ENCODE data around the gene PLK5.

Gene PLK5

DNA sequence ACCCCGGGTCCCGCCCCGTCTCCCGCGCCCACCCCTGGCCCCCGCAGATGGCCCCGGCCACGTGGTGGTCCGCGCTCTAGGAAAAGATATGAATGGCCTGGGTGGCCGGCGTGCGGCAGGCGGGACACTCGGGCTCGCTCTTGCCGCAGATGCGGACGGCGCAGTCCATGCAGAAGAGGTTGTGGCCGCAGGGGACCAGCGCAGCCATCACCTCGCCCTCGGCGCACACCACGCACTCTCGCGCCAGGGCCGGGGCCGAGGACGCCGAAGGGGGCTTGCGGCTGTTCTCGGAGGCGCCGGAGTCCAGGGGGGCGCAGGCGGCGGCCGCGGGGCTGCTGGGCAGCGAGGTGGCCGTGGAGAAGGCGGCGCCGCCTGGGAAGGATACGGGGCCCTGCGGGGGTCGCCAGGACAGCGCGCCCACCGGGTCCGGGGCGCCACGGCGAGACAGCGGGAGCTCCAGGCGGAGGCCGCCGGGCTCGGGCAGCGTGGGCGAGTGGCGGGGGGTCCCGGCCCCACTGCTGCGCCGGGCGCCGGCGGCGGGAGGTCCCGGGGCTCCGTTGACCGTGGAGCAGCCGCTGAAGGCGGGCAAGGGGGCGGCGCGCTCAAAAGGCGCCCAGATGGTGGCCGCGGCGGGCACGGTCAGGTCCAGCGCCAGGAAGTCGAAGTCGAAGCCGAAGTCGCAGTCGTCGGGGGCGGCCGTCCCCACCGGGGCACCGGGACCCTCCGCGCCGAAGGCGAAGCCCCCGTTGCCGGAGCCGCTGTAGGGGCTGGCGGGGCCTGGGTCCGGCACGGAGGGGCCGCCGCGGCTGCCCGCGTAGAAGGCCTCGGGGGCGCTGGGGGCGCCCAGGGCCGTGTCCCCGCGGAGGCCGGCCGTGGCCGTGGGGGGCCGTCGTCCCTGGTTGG, 31.9 kb downstream of the PLK5 start:
- no peak for DNase-seq (ENCODE audit: low spot score)

DNA sequence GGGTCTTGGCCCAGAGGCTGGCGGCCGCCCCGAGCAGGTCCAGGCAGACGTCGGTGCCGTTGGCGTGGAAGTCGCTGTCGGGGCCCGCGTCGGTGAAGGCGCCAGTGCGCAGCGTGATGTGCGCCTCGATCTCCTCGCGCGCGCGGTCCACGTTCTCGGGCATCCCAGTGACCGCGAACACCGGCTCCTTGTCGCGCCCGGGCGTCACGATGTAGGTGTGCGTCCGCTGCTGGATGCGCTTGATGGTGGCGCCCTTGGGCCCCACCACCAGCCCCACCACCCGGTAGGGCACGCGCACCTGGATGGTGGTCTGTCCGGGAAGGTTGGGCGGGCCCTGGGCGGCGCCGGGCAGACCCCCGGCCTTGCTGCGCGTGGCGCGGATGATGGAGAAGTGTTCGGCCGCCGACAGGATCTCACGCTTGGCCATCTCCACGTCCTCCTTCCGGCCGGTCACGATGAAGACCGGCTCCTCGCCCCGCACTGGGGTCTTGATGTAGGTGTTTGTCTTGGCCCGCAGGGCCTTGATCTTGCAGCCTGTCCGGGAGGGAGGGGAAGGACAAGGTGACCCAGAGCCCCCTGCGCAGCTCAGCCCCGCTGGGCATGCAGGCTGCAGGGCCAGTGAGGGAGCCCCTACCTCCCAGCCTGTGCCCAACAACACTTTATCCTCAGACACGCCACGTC, 32.7 kb downstream of the PLK5 start:
- no peak for DNase-seq (ENCODE audit: low spot score)

DNA sequence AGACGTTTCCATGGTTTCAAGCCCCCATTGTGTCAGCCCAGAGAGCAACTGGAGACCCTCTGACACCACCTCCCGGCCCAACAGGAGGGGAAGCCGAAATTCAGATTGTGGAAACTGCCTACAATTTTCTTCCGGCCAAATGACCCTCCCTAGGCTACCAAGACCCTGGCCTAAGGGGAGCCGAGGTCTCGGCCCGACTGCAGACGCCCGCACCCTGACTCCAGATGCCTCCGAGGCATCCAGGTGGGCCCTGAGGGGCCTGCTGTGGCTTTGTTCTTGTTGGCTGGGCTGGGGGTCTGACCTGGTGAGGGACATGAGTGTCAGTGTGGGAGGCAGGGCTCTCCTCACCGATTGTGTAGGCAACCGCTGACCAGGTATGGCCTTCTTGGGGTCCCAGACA, 34.7 kb downstream of the PLK5 start:
- DNase-seq (ENCODE audit: low spot score), result no peak

DNA sequence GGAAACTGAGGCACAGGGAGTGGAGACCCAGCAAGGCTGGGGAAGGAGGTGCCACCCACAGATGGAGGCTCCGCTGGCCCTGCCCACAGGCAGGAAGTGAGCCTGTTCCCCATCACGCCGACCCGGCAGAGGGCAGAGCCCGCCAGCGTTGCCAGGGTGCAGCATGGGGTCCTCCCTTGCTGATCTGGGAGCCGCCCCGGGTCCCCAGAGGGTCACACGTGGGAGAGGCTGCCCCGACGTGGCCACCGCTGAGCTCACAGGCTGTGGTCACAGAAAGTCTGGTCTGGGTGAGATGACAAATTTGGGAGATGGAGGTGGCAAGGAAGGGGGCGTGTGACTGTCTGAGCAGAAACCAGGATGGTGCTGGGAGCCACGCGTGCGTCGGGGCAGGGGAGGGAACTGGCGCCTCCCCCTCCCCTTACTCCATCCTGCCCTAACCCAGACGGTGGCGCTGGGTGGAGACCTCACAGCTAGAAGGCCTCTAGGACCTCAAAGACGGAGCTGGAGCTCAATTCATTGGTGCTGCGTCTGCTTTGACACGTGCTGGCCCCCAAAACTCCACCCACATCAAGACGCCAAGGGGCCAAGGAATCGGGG, 36.5 kb downstream of the PLK5 start:
- DNase-seq (ENCODE audit: low spot score), result no peak

DNA sequence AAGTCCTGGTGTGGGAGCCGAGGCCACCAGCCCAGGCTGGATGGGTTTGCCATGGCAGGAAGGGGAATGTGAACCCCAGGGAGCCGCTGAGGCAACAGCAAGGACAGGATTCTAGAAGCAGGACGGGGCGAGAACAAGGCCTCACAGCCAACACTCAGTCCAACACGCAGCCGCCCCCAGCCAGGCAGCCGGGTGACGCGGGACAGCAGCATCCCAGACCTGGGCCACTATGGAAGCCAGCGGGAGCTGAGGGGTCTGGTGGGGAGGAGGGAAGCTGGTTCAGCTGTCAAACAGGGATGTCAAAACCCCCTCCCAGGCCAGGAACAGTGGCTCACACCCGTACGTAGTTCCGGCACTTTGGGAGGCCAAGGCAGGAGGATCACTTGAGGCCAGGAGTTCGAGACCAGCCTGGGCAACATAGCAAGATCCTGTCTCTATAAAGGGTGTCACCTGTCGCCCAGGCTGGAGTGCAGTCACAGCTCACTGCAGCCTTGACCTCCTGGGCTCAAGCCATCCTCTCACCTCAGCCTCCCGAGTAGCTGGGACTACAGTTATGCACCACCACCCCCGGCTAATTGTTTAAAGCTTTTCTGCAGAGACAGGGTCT, 37.5 kb downstream of the PLK5 start:
- no peak for DNase-seq (ENCODE audit: low spot score)

DNA sequence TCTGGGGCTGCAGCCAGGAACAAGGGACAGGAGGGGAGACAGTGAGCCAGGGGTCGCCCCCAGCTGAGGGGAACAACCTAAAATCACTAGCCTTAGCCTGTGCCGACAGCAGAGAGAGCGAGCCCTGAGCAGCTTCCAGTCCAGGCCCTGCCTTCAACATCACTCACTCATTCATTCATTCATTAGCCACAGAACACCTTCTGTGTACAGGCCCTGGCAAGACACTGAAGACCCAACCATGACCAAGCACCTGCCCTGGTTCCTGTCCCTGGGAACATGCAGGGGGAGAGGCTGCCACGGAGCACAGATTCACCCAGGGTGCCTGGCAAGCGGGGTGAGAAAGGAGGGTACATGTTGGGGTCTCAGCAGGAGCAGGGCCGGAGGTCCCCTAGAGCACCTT, 39.4 kb downstream of the PLK5 start:
- DNase-seq (ENCODE audit: low spot score), result no peak

DNA sequence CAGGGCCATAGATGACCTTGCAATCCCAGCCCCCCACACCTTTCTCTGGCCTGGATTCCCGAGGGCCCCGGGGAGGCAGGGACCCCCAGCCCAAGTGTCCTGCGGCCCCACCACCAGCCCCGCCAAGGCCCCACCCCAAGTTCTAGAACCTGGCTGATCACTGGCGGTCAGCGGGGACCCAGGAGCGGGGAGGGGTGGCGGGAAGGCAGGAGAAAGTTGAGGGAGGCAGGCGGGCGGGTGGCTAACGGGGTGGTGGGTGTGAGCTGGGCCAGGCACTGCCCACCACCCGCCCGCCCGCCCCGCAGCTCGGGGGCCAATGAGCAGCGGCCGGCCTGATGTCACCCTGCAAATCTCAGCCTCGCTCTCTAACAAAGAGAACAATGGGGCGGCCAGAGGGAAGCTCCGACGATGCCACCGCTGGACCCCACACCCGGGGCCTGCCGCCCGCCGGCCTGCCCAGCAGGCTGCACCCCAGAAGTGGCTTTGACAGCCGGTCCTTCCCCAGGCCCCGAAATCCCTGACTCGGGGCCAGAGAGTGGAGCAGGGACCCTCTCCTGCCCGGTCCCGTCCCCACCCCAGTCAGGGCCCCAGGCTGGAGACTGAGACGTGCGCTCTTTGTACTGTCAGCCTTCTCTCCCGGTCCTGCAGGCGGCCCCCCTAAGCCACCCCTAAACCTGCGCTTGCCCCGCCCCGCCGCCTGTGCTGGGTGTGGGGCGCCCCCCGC, 42.7 kb downstream of the PLK5 start:
- DNase-seq (ENCODE audit: low spot score), result peak; percentile 92

DNA sequence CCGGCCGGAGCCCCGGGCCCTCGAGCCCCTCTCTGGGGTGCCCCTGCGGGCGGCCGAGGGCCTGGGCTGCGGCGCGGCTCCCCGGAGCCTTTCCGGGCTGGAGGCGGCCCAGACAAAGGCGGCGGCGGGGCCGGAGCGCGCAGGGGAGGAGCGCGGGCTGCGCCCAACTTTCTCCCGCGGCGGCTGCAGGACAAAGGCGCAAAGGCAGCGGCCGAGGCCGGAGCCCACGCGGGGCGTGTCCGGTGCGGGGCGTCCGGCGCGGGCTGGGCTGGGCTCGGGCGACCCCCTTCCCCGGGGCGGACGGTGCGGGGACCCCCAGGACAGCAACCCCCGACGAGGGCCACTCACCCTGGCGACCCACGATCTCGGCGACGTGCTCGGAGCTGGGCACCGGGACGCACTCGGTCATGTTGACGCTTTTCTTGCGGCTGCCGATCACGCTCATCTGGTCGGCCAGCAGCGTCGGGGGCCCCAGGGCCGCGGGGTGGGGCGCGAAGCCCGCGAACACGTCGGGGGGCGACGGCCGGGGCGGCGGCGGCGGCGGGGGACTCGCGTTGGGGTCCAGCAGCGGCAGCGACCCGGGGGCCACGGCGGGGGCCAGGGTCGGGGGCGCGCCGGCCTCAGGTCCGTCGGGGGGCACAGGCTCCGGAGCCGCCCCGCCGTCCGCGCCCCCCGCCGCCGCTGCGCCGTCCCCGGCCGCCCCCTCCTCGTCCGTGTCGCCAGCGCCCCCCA, 43.4 kb downstream of the PLK5 start:
- peak; percentile 71 for DNase-seq (ENCODE audit: low spot score)

DNA sequence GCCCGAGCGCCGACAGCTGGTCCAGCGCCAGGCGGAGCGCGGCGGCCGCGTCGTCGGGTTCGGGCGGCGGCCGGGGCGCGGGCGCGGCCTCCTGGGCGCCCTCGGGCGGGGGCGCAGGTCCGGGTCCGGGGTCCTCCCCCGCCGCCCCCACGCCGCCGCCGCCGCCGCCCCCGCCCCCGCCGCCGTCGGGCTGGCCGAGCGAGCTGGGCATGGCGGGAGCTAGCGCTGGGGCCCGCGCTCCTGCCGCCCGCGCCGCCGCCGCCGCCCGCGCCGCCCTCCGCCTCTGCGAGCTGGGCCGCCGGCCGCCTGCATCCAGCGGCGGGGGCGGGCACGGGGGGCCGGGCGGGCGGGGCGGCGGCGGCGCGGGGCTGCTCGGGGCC, 44.0 kb downstream of the PLK5 start:
- peak; percentile 55 for DNase-seq (ENCODE audit: low spot score)

DNA sequence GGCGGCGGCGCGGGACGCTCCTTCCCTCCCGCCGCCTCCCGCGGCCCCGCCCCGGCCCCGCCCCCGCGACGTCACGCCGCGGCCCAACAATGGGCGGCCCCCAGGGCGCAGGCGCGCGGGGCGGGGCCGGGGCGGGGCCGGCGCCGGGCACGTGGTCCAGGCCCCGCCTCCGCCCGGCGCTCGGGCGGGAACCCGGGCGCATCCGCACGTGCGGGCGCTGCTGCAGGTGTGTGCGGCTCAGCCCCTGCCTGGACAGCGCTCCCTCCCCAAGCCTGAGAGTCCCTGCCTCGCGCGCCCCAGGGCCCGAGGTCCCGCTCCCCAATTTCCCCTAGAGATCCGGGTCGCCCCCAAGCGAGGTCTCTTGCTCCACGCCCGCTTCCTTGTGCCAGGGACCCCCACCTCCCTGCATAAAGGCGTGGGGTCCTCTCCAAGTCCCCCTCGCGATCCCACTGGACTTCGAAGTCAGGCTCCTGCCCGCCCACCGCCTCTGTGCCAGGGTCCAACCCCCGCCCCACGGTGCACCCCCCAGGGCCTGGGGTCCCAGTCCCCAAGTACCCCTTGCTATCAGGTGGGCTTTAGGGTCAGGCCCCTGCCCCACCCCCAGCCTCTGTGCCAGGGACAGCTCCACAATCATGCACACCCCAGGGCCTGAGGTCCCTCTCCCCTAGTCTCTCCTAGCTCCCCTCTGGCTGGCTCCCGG, 44.6 kb downstream of the PLK5 start, which contains the start of gene MEX3D:
TSS of gene MEX3D (minus strand) at position 6 of the 700 bp plus-strand sequence. CDS start 267 bp downstream, outside the sequence.
- peak; percentile 97 for DNase-seq (ENCODE audit: low spot score)

DNA sequence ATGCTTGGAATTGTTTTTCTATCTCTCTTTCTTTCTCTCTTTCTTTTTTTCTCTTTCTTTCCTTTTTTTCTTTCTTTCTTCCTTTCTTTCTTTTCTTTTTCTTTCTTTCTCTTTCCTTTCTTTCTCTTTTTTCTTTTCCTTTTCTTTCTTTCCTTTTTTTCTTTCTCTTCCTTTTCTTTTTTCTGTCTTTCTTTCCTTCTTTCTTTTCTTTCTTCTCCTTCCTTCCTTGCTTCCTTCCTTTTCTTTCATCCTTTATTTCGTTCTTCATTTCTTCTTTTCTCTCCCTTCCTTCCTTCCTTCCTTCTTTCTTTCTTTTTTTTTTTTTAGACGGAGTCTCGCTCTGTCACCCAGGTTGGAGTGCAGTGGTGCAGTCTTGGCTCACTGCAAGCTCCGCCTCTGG, 46.1 kb downstream of the PLK5 start:
- DNase-seq (ENCODE audit: low spot score), result no peak

DNA sequence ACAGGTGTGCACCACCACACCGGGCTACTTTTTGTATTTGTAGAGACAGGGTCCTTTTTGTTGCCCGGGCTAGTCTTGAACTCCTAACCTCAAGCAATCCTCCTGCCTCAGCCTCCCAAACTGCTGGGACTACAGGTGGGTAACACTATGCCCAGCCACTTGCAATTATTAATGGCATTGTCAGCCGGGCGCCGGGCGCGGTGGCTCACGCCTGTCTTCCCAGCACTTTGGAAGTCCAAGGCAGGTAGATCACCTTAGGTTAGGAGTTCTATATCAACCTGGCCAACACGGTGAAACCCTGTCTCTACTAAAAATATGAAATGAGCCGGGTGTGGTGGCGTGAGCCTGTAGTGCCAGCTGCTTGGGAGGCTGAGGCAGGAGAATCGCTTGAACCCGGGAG, 47.0 kb downstream of the PLK5 start:
- DNase-seq (ENCODE audit: low spot score), result no peak

DNA sequence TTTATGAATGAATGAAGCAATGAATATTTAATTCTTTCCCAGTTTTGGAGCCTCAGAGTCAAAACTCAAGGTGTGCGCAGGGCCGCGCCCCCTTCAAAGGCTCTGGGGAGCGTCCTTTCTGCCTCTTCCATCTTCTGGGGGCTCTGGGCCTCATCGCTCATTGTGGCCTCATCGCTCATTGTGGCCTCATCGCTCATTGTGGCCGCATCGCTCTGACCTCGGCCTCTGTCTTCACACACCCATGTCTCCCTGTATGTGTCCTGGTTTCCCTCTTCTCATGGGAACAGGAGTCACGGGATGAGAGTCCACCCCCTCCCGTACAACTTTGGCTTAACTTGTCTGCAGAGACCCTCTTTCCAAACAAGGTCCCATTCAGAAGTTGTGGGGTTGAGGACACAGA, 47.5 kb downstream of the PLK5 start:
- DNase-seq (ENCODE audit: low spot score), result no peak

DNA sequence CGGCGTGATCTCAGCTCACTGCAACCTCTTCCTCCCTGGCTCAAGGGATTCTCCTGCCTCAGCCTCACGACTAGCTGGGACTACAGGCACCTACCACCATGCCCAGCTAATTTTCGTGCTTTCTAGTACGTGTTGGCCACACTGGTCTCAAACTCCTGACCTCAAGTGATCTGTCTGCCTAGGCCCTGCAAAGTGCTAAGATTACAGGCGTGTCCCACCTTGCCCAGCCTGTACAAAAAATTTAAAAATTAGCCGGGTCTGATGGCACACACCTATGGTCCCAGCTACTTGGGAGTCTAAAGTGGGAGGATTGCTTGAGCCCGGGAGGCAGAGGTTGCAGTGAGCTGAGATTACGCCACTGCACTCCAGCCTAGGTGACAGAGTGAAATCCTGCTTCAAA, 48.9 kb downstream of the PLK5 start:
- DNase-seq (ENCODE audit: low spot score), result no peak

DNA sequence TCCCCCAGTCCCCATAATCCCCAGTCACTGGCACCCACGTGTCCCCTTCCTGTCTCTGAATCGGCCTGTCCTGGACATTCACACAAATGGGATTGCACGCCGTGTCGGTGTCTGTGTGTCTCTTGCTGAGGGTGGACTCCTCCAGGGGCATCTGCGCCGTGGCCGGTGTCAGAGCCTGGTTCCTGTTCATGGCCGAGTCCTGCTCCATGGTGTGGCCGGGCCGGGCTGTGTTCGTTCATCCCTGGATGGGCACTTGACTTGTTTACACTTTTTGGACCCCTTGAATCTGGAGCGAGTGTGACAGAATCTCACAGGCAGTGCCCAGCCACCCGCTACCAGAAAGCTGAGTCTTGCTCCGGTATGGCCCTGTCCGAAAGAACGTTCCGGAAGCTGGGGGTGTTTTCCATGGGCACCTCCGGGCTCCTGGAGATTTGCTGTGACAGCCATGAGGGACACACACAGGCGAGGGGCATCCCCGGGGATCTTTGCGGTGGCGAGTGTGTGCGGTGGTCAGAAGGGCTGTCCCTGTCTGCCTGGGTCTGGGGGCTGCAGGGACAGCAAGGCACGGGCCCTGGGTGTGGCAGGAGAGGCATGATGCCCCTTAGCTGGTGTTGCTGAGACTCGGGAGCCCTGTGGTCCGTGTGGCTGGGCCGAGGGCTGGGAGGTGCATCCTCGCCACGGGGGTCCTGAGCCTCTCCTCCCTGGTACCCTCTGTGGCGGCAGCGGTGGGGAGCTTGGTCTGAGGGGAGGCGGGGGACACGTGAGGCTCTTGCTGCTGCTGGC, 50.7 kb downstream of the PLK5 start:
- no peak for DNase-seq (ENCODE audit: low spot score)

DNA sequence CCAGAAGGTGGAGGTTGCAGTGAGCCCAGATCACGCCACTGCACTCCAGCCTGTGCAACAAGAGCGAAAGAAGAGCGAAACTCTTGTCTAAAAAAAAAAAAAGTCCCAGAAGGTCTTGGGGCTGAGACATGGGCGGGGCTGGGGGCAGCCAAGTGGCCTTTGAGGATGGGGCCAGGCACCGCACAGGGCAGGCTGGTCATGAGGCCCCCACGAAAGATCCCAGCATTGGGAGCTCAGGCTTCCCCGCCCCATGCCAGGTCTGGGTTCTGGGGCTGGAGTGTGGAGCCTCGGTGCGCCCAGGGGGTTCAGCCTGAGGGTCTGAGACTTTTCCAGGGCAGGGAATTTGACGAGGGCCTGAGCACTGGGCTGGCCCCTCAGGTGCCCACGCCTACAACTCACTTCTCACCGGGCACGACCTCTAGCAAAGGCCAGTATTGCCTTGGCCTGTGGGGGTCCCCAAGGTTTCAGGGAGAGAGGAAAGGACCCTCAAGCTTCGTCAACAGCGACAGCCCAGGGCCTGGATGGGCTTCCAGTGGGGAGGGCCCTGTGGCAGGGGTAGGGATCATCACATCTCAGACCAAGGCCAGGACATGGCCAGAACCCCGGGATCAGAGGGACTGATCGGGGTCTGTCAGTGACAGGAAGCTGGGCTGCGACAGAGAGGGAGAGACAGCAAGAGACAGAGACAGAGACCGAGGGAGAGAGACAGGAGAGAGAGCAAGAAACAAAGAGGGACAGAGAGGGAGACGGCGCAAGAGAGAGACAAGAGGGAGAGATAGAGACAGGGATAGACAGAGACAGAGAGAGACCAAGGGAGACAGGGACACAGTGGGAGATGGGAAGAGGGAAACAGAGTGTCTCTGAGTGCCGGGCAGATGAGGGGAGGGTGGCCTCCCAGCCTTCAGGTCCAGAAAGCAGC, 51.7 kb downstream of the PLK5 start:
- DNase-seq (ENCODE audit: low spot score), result no peak

DNA sequence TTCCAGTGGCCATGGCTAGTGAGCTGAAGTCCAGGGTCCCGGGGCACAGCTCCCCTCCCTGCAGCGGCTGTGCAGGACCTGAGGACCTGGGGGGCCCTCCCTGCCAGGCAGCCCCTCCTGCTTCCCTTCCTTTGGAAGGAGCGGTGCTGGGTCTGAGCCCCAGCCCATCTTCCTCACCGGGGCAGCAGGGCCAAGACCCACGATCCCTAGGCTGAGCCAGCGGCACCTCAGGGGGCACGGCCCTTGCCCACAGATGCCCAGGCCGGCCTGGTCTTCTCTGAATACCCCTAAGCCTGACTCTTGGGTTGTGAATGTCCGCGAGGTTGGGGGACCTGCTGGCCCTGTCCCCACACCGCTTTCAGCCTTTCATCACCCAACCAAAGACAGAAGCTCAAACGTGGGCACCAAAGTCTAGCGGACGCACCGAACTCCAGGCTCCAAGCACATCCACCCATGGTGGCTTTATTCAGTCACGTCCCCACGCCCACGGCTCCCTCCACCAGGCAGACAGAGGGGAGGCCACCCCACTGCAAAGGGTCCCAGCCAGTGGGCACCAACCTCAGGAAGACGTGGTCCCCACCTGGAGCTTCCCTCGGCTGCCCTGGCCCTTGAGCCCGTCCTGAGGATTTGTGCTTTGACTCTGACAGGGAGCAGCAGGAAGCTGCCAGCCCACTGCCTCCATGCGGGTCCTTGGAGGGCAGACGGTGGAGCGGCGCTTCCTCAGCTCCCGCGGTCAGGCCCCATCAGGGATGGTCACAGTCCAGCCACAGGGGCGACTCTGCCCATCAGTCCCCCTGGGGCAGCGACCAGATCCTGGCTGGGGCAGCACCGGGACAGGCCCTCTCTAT, 52.6 kb downstream of the PLK5 start:
- DNase-seq (ENCODE audit: low spot score), result no peak

Data from hepatic stellate cell (primary cell).